AG20443 (cell line): Measurements from ENCODE around the gene TYMP.

Experiments used
- DNase-seq: peaks from one replicate; pipeline ENCODE4 v3.0.0; 2012; ENCODE audit warnings: low spot score, mixed read lengths

Gene TYMP, protein sequence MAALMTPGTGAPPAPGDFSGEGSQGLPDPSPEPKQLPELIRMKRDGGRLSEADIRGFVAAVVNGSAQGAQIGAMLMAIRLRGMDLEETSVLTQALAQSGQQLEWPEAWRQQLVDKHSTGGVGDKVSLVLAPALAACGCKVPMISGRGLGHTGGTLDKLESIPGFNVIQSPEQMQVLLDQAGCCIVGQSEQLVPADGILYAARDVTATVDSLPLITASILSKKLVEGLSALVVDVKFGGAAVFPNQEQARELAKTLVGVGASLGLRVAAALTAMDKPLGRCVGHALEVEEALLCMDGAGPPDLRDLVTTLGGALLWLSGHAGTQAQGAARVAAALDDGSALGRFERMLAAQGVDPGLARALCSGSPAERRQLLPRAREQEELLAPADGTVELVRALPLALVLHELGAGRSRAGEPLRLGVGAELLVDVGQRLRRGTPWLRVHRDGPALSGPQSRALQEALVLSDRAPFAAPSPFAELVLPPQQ

DNA sequence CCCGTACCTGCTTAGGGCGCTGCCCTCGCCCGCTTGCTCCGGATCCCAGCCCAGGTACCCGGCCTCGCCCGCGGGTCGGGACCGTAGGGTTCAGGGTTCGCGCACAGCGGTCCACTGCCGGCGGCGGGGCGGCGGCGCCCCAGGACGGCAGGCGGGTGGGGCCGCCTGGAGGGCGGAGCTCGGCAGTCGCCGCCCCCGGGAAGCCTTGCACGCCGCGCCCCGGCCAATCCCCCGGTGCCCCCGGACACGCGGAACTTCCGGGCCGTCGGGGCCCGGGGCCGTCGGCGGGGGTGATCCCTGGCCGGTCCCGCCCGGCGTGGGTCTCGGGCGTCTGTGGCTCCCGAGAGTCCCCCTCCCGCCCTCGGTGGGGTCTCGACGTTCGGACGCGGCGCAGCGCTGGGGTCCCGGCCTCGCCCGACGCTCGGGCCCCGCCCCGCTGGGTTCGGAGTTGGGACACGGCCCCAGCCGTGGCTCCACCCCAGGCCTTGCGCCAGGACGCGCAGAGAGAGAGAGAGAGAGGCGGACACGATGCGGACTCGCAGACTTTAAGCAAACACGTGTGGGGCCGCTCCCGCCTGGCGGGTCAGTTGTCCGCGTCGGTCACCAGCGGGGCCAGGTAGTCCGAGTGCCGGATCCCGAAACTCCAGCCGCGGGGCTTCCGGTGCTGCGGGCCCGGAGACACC, at the start of gene TYMP:
TYMP (minus strand) TSS at position 116 of the 683 bp plus-strand sequence. CDS start 303 bp downstream, outside the sequence.
- peak; percentile 89 for DNase-seq

DNA sequence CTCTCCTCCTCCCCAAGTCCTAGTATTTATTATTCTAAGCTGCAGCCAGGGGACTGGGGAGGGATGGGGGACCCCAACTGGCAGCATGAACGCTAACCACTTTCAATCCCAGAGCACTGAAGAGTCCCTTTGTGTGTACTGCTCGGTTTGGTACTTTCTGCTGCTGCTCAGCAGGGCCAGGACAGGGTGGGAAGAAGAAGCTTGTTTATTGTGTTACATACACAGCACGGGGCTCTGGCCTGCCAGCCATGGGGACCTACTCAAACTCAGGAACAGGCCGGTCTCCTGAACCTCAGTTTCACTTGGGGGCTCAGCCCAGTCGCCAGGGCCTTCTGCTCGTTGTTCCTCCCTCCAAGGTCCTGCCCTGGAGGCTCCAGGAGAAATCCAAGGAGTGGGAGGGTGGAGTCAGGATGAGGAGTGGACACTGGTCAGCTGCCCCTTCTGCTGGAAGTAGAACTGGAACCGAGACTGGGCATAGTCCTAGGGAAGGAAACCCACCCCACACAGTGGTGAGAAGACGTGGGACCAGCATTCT, 49.0 kb upstream of the TYMP start:
- no peak for DNase-seq

DNA sequence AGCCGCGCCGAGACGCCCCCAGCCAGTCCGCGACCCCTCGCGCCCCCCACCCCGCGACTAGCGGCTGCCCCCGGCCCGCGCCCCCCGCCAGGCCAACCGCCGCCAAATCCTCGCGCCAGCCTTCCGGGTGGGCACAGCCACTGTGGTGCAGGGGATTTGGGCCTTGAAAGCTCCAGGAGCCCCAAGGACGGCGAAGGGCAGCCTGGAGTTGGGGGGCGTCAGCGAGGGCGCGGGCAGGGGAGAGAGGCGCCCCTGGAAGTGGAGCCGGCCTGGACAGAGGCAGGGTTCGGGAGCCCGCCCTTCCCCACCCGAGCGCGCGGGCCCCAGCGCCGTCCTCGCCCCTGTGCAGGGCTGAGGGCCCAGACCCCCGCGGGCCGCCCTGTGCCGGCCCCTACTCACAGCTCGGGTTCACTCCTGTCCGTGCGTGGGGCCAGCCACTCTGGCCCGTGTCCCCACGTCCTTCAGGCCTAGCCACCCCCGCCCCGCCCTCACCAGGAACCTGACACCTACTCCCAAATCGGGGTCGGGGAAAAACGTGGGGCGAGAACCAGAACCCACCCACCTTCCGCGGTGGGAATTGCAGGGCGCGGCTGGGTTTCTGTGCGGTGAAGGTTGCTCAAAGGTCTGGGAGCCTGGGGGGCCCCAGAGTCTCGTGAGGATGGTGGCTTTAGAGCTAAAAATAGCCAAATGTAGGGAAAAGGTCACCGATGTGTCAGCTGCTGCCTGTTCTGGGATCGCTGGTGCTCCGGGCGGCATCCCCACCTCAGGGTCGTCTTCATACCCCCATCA, 48.4 kb upstream of the TYMP start, which contains the start of gene CPT1B:
CPT1B (minus strand) TSS at position 441 of the 789 bp plus-strand sequence. CDS start 512 bp downstream, outside the sequence.
- DNase-seq: peak; percentile 51

DNA sequence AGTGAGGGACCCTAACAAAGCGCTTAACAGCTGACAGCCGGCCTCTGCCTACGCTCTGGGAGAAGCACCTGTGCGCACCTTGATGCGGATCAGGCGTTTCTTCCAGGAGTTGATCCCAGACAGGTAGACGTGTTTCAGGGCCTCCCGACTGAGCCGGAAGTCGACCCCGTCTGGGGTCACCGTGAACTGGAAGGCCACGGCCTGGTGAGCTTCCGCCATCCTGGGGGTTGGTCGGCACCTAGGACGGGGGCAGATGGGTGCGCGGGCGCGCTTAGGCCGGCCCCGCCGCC, 47.8 kb upstream of the TYMP start:
- no peak for DNase-seq

DNA sequence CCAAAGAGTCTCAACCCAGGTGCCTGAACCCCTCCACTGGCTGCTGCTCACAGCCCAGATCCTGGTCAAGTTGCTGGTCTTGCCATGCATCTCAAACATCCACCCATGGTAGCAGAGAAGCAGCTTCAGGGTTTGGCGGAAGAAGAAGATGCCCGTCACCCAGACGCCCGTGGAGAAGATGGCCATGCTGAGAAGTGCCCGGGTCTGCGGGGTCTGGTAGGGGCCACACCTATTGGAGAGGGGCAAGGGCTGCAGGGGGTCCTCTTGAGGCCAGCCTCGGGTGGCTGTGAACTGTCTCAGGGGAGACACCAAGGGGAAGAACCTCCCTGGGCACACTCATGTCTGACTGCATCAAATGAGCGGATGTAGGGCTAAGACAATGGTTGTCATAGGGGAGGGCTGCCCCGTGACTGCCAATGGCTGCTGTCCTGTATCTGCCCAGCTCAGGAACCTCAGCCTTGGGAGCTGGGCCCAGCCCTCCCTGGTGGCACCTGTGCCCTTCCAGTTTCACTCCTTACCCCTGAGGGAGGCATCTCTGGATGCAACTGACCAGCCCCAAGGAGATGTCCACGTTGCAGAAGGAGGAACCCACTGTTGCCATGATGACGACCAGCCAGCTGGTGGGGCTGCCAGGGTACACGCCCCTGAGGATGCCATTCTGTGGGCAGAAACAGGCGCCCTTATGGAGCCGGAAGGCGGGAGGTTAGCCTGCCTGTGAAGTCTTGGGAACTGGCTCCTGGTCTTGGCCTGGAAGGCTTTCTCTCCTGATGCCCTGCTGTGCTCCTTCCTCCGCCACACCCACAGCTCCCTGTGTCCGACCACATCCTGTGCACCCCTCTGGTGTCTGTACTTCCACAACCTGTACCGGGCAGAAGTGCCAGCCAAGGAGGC, 47.2 kb upstream of the TYMP start:
- DNase-seq: no peak

DNA sequence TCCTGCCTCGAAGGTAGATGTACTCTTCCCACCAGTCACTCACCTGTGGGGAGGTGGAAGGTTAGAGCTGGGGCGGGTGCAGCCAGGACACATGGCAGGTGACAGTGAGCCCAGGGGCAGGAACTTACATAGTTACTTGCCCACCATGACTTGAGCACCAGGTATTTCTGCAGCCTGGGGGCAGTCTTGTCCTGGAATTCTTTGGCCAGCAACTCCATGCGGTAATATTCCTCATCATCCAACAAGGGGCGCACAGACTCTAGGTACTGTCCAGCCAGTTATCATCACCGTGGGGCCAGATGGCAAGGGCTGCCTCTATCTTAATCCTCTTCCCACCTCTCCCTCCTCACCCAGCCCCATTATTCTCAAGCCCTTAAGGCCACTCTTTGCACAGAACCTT, 46.3 kb upstream of the TYMP start:
- no peak for DNase-seq

DNA sequence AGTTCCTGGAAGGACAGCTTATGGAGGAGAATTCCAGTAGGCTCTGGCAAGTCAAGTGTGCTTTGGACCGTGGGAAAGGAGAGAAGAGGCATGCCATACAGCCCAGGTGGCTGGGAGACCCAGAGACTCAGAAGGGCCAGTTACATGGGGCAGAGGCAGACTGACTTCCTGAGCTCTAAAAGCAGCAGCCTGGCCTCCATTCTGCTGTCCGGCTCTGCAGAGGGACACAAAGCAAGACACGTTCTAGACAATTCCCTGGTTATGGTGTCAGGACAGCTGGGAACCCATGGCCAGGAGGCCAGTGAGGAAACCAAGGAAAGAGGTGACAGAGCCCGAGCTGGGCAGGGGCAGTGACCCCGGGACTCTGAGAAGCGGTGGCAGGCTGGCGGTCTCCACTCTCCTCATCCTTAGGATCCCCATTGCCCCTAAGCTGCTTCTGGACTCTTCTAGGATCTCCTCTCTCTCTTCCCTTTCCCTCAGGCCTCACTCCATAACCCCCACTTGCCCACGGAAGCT, 45.7 kb upstream of the TYMP start:
- no peak for DNase-seq

DNA sequence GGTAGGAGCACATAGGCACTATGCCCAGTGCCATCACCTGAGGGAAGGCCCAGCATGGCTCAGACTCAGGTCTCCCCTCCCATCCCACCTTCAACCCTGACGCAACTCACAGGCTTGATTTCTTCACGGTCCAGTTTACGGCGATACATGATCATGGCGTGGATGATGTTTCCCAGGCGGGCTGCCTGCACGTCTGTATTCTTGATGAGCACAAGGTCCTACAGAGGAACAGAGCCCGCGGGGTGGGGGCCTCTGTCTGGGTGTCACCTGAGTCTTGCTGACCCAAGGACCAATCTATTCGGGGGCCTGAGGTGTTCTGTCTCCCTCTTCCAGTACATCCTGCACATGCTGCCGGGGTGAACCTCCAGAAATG, 44.6 kb upstream of the TYMP start:
- no peak for DNase-seq

DNA sequence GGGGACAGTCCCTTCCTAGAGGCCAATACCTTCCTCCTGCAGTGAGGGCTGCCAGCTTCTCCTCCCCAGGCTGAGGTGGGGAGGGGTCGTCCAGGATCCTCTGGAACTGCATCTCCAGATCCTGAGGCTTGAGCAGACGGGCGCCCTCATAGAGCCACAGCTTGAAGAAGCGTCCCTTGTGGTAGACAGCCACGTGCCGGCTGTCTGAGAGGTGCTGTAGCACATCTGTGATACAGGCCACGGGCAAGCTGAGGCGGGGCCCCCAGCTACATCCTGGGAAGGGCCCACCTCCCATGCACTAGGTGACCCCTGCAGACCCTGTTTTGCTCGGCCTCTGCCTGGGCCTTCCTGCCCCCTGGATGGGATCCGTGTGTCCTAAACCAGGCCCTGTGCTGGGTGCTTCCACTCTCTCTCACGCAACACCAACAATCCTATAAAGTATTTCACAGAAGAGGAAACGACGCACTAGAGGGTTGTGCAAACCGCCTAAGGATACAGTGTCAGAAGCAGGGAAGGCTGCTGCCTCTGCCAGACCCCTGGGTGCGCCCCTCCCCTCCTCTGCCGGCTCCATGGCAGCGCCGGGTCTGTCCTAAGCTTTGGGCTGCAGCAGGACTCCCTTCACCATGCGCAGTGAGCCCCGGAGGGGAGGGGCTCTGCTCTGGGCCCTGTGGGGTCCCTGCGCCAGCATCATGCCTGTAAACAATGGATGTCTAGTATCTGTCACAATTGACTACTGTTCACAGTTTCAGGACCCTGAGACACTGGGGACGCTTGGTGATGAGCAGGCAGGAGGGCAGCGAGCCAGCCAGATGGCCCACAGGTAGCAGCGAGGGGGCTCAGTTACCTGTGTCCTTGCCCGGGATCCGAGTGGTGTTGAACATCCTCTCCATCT, 43.9 kb upstream of the TYMP start:
- DNase-seq: no peak

DNA sequence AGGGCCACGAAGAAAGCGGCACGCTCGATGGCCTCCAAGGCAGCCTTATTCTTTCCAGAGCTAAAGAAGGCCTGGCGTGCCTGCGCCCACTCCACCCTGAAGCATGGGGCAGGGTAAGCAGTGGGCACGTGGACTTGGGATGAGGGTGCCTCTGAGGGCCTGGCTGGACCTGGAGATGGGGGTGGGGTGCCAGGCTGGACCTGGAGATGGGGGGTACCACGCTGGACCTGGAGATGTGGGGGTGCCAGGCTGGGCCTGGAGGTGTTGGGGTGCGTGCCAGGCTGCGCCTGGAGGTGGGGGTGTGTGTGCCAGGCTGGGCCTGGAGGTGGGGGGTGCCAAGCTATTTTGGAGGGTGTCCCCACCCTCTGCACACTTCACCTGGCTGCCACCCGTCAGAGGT, 43.2 kb upstream of the TYMP start:
- DNase-seq: no peak

DNA sequence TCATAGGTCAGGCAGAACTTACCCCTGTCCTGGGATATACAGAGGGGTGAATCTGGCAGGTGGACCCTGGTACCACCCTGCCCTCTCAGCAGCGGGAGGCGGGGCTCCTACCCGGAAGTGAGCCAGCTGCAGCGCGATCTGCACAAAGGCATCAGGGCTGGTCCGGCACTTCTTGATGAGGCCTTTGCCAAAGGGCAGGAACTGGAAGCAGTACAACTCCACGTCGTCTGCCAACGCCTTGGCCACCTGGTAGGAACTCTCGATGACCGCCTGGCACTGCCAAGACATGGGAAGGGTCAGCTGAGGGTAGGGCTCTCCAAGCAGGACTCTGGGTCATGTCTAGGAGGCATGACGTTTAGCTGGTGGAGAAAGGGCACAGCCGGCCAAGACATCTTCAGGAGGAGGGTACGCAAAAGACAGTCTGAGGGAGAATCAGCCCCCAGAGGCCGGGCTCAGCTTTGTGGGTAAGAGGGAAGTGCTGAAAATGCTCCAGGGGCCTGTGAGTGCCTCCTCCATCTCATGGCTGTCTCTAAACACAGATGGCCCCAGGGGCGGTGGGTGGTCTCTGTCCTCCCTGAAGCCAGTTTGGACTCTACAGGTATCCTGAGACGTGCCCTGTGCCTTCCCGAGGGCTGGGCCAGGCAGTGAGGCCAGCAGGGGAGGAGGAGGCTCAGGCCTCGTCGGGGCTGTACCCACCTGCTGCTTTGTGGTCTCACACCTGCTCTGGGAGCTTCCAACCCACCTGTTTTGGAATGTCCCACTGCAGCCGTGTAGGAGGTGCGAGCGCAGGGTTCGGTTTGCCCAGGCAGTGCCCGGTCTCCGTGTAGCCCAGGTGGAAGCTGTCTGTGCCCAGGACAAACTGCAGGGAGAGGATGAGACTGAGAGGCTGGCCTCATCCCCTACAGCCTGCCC, 41.7 kb upstream of the TYMP start:
- no peak for DNase-seq

DNA sequence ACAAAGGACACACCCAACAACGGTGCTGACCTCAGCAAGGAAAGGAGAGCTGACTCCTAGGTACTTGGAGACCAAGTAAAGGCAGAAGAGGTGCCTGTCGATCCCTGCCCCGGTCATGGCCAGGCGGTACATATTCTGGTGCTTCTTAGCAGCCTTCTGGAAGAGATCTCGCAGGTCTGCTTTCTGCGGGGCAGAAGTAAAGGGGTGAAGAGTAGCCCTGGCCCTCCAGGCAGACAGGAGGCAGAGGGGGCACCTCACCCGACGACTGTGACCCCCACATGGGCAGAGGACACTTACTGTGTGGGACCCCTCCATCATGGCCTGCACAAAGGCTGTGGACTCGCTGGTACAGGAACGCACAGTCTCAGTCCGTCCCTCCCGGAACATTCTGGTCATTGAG, 41.0 kb upstream of the TYMP start:
- no peak for DNase-seq

DNA sequence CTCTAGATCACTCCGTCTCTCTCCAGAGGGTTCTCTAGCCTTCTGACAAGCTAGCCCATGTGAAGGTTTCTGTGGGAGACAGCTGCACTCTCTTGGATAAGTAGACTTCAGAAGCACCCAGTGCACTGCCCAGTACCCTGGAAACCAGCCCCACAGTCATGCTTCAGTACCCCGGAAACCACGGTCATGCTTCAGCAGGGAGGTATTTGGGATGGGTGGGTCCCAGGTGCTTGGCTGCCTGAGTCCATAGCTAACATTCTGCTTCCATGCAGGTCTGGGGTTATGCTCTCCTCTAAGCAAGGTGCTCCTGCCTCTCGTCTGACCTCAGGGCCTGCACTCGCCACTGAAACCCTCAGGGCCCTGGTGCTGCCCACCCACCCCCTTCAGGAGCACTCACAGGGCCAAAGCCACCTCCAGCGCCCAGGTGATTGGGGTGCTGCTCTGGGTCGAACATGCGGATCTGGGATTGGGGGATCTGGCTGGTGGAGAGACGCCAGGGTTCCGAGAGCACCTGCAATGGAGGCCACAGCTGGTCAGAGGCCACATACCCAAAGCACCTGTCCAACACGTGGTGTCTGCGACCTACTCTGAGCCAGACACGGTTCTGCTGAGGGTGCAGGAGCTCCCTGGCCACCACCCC, 40.2 kb upstream of the TYMP start:
- no peak for DNase-seq

DNA sequence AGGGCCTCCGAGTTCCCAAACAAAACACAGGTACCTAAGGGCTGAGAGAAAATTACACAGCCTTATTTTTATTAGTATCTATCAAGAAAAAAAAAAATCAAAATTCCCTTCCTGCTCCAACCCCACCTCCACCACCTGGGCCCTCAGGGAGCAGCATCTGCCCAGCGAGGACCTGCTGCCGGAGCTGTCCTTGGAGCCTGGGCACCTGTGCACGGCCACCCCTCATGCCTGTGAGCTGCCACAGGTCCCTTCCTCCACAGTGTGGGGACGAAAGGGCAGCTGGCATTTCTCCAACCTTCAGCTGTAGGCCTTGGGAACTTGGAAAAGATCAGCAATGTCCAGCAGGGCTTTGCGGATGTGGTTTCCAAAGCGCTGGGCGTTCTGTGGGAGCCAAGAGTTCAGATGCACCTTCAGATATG, 39.2 kb upstream of the TYMP start:
- no peak for DNase-seq

DNA sequence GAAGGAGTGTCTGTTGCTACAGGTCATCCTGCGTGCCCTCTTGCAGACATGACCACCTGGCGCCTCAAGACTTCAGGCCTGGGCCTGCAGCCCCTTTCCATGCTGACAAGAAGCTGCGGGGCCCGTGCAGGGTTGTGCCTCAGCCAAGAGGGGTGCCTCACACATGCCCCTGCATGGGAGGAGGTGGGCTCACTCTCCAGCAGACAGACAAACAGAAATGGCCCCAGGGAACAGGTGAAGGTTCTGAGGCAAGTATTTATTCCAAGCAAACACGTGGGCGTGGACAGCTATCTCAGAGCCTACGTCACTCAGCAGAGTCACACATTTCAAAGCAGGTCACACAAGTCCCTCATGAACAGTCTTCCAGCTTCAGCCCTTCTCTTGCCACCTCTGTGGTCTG, 38.8 kb upstream of the TYMP start:
- no peak for DNase-seq

DNA sequence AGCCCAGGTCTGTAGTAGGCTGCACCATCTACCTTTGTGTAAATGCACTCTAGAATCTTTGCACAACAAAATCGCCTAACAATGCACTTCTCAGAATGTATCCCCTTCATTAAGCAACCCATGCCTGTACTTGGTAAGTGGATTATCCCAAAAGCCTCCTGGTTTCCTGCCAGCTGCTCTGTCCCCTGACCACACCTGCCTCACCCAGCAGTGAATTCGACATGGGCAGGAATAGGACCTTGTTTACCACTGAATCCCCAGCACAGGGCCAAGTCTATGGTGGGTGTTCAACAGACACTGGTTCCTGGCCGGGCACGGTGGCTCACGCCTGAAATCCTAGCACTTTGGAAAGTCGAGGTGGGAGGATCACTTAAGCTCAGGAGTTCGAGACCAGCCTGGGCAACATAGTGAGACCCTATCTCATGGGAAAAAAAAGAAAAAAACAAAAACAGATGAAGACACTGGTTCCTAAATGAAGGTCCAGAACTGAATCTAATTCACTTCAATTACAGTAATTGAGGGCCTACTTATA, 38.0 kb upstream of the TYMP start:
- DNase-seq: no peak

DNA sequence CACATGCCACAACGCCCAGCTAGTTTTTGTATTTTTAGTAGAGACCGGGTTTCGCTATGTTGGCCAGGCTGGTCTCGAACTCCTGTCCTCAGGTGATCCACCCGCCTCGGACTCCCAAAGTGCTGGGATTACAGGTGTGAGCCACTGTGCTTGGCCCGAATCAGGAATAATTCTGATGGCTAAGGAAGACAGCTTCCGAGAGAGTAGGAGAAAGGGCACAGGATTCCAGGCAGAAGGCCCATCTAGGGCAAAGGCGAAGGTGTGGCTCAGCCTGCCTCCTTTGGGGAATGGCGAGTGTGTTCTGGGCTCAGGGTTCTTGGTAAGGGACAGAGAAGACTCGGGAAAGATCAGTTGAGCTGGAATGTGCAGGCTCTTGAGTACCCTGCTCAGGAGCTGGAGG, 34.5 kb upstream of the TYMP start:
- DNase-seq: no peak

DNA sequence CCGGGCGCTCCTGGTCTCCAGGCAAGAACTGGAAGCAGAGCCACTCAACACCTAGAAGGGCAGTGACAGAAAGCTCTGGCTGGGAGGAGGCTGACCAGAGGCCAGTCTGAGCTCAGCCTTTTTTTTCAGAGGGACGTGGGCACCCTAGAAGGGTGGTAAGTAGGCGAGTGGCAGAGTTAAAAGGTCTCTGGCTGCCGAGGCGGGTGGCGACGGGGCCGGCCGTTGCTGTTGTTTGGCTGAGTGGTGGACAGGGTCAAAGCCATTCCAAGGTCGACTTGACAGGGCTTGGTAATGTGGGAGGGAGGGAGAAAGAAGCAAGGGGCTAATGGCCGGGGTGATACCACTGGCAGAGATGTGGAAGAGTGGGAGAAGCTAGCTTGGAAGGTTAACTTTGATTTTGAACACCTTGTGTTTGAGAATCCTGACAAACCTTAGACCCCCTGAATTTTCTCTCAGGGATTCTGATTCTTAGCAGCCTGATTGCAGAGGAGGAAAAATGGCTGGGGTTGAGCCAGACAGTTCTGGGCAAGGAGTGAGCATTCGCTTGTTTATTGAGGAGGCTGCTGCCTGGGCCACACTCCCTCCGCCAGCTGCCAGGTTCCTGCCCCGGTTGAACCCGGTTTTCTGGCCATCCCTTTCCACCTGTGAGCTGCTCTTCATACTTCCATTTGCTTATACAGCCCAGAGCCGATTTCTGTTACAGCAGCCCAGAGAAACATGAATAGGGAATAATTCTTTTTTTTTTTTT, 33.8 kb upstream of the TYMP start:
- no peak for DNase-seq
